Activated T-helper 9 cell treated with anti-CD3 and anti-CD28 coated beads, Interleukin-2, amount 50 U/mL, for 16 hours (primary cell): Measurements from ENCODE around the gene BTBD6.

ENCODE experiments used
- DNase-seq: peaks from one replicate; pipeline ENCODE4 v3.0.0-alpha.2; 2020; ENCODE audit warnings: low read depth

Gene BTBD6

GRCh38 chr14:105248368-105249181 is at the start of gene BTBD6:
BTBD6 (plus strand) TSS chr14:105248533; CDS start chr14:105248712, 179 bp downstream.
- DNase-seq: peak; percentile 82

- no peak for DNase-seq
These were observed 49.7 kb upstream of the BTBD6 start for GRCh38 chr14:105198588-105198987.

GRCh38 chr14:105199093-105199492 is 49.2 kb upstream of the BTBD6 start:
- DNase-seq: no peak

GRCh38 chr14:105200074-105200473 is 48.3 kb upstream of the BTBD6 start:
- no peak for DNase-seq

- DNase-seq: no peak
These were observed 47.7 kb upstream of the BTBD6 start for GRCh38 chr14:105200641-105201040.

- no peak for DNase-seq
These were observed 47.0 kb upstream of the BTBD6 start for GRCh38 chr14:105201156-105201924.

DNA sequence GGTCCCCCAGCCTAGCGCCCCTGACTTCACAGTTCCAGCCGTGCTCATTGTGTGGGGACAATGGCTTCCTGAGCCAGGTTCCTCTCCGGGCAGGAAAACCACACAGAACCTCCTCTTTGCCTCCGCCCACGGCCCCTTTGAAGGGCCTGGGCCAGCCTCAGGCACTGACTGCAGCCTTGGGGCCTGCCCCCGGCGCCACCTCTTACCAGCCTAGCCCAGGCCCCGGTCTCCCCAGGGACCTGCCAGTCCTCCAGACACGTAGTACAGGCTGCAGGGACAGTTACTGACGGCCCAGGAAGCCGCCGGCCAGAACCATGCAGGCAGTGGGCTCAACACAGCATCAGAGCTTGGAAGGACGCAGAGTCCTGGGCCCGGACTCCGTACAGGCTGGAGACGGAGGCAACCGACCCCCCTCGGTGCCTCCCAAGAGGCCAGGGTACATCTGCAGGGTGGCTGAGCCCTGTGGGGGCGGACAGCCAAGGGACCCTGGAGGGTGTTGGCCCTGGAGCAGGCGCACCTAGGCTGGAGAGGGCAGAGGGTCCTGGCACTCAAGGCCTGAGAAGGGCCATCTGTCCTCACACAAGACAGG is 46.3 kb upstream of the BTBD6 start:
- no peak for DNase-seq

- DNase-seq: peak; percentile 46
These were observed 45.2 kb upstream of the BTBD6 start for GRCh38 chr14:105203057-105203531.

DNA sequence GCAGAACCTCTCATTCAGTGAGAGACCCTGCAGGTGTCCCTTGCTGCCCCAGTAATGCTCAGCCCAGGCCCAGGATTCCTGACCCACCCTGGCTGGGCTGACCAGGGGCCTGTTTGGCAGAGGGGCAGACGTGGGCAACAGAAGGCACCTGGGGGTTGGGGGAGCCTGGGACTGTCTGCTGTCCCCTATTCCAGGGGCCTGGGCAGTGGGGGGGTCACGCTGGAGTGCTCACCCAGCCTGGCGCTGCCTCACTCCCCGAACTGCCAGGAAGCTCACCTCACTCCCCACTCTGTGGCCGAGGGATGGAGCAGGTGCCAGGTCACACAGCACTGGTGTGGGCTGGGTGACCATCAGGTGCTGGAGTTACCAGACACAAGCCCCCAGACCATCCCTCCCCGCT is 44.6 kb upstream of the BTBD6 start:
- DNase-seq: no peak

DNA sequence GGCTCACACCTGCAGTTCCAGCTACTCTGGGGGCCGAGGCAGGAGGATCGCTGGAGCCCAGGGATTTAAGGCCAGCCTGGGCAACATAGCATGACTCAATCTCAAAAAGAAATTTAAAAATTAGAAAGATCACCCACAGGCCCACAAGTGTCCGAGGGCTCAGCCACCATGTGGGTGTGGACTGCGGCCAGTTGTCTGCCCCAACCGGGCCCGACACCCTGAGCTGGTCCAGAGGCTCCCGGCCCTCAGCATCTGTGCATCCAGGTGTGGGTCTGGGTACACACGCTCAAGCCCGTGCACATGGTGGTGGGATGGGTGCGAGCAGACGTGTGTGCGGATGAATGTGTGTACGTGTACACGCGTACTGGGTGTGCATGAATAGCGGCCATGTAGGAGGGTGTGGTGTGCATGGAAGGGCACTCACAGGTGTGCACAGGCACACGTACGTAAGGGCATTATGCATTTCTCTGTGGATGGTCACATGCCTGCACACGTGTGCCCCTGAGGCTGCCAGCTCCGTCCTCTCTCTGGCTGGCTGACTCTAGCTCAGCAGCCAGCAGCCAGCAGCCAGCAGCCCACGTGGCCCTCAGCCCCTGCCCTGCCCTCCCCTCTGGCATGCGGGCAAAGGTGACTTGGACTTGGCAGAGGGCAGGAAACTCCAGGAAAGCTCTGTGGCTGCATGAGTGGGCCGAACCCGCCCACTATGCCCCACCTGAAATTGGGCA is 44.0 kb upstream of the BTBD6 start:
- DNase-seq: no peak

- no peak for DNase-seq
These were observed 43.2 kb upstream of the BTBD6 start for GRCh38 chr14:105204931-105205672.

DNA sequence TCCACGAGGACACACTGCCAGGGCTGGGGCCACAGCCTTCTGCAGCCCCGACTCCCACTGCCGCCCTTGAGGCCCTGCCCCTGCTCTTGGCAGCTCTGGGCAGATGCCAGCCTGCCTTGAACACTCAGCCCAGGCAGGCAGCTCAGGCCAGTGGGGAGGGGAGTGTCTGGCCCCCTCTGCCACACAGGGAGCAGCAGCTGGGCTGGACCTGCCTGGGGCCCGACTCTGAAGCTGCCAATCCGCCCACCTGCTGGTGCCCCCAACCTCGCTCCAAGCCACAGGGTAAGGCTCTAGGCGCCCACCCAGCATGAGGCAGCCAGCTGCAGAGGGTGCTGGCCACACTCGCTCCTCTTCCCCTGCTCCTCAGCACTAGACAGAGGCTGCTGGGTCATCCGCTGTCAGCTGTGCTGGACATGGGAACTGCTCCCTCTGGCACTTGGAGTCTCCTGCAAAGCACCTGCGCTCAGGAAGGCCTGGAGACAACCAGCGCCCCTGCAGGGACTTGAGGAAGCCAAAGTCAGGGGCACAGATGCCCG is 42.6 kb upstream of the BTBD6 start:
- no peak for DNase-seq

DNA sequence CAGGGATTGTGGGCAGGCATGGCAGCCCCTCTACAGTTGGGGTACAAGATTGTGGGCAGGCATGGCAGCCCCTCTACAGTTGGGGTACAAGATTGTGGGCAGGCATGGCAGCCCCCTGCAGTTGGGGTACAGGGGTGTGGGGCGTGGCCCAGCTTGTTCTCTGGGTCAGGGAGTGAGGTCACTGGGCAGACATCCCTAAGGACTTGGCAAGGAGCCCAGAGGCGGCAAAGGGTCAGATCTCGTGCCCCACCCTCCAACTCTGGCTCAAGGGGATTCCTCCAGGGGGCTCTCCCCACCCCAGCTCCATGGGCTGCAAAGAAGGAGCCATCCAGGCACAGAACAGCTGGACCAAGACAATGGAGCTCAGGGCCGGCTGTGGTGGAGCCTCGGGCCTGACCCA is 41.5 kb upstream of the BTBD6 start:
- DNase-seq: no peak

- DNase-seq: no peak
These were observed 40.9 kb upstream of the BTBD6 start for GRCh38 chr14:105207460-105207901.

GRCh38 chr14:105207996-105208737 is 40.2 kb upstream of the BTBD6 start:
- no peak for DNase-seq

DNA sequence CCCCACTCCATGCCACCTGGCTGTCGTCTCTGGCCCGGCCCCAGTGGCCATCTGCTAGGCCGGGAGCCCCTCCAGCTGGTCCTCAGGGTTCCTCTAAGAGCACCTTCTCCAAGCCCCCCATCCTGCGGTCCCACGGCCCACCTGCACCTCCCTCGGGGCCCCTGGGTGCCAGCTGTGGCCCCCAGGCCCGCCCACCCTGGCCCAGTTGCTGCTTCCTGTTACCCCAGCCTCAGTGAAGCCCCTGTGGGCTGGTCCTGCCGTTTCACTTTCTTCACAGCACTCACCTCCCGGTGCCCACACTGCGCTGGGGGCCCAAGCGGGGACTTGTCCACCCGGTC is 39.6 kb upstream of the BTBD6 start:
- DNase-seq: no peak

GRCh38 chr14:105209091-105209490 is 39.2 kb upstream of the BTBD6 start:
- DNase-seq: no peak

- no peak for DNase-seq
These were observed 38.7 kb upstream of the BTBD6 start for GRCh38 chr14:105209646-105210045.

GRCh38 chr14:105210266-105211025 is 37.9 kb upstream of the BTBD6 start:
- no peak for DNase-seq
